T-helper 22 cell (primary cell): ENCODE data around the gene SUGT1.
"Not testable (repeated sequence)": the region's sequence is repeated elsewhere in the genome, so short reads cannot be mapped to it uniquely, and the experiment has no call there.

Source experiments
- DNase-seq: peaks from one replicate; pipeline ENCODE4 v3.0.0-alpha.2; 2020; ENCODE audit warnings: low read depth

SUGT1 gene

DNA sequence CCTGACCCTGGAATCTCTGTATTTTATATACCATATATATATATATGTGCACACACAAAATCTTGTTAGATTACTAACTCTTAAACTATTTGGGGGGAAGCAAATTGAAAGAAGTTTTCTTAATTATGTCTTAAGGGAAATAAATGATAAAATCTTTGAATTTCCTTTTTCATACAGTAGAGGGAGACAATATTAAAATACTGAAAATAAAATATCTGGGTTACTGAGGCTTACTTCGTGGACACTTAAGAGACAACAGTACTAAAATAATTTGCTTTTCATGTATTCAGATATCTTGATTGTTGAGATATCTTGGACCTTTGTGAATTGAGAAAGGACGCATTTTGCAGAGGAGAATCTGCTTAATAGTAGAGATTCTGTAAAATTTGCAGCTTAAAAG lies 17.0 kb downstream of the SUGT1 start:
- DNase-seq = no peak

- DNase-seq = no peak
These were observed 18.1 kb downstream of the SUGT1 start for GRCh38 chr13:52670726-52671125.

GRCh38 chr13:52673465-52673864 lies 20.8 kb downstream of the SUGT1 start:
- DNase-seq = no peak

- DNase-seq = no peak
These were observed 25.2 kb downstream of the SUGT1 start for GRCh38 chr13:52677823-52678222.

GRCh38 chr13:52685806-52686205 lies 33.2 kb downstream of the SUGT1 start:
- not testable (repeated sequence) for DNase-seq

DNA sequence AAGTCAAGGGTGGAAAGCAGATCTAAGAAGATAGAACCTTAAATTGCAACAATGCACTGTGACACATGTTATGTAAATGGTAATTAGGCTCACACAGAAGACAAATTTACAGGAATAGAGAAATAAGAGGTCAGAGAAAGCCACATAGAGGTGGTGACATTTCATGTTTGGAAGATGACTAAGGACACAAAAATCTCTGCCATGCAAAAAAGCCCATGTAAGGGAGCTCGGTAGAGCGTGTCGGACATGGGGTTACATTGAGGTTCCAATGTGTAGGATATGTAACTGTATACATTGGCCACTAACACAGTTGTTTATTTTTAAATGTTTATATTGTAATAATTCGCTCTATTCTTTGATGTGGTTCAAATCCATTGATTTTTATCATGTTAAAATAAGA lies 33.7 kb downstream of the SUGT1 start:
- no peak for DNase-seq

DNA sequence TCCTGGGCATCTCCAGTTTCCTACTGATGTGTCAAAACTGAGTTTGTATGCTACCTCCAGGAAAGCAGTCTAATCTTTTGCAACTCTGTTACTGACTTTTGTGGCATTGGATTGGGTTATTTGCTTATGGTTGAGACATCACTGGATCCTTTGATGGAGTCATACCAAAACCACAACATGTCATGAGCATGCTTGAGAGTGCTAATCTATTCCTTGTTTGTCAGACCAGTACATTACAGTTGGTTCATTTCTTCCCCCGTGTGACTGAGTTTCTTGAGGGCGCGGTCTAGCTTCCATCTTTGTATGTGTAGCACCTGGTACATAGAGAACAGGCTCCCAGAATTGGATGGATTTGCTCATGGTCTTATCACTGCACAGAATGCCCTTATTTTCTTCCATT lies 43.2 kb downstream of the SUGT1 start:
- no peak for DNase-seq

- DNase-seq = no peak
These were observed 43.9 kb downstream of the SUGT1 start for GRCh38 chr13:52696566-52696965.

DNA sequence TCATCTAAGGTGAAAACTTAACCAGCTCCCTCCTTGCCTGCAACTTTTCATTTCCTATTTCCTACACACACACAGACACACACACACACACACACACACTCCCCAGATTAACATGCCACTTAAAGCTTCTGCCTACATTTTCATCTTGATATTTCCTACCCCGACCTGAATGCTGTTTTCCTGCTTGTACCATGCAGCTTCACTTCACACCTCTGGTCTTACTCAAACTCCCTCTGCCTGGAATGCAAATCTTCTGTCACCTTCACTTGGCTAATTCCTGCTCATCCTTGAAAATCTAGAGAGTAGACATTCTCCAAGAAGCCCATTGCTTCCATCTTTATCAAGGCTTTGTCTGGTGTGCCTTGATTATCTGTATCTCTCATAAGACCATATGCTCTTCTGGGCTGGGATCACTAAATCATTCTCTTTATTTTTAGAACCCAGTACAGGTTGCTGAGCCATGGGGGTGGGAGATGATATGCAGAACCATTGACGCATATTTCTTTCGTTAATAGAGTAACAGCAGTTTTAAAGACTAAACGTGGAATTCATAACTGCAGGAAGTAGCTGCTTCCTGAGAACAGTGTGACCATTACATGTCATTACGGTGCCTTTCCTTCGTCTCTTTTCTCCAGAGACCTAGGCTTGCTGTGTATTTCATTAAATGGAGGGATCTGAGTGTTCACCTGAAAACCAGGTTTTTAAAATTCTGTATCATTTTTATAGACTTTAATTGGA lies 49.3 kb downstream of the SUGT1 start:
- no peak for DNase-seq

DNA sequence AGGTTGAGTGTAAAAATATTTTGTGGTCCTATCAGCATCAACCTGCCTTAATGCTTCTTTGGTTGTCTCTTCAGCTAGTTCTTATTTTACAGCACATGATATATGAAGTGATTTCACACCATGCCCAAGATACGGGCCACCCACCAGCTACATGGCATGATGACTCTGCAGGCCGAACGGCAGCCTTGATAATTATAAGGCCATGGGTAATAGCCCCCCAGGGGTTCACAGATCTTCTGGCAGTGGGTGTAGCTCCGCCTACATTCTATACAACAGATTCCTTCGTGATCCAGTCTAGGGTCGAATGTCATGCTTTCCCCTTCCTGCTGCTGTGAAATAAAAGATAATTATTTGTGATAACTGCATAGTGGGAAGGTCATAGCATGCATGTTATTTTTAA lies 50.8 kb downstream of the SUGT1 start:
- no peak for DNase-seq

- DNase-seq = no peak
These were observed 53.4 kb downstream of the SUGT1 start for GRCh38 chr13:52706081-52706480.

DNA sequence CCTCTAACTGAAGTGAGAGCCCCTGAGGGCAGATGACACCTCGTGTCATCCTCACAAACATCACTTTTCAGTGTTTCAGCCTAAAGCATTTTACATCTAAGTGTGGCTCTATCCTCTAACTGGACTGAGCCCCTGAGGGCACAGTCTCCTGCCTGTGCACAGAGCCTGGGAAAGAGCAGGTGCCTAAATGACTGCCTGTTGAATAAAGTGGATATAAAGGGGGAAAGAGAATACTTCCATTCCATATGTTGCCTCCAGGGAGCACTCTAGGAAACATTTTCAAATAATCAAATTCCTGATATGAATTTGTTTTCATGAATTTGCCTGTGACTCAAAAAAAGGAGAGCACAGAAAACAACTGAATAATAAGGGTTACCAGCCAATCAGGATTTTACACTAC lies 54.7 kb downstream of the SUGT1 start:
- DNase-seq = no peak

GRCh38 chr13:52708266-52708665 lies 55.6 kb downstream of the SUGT1 start:
- not testable (repeated sequence) for DNase-seq

DNA sequence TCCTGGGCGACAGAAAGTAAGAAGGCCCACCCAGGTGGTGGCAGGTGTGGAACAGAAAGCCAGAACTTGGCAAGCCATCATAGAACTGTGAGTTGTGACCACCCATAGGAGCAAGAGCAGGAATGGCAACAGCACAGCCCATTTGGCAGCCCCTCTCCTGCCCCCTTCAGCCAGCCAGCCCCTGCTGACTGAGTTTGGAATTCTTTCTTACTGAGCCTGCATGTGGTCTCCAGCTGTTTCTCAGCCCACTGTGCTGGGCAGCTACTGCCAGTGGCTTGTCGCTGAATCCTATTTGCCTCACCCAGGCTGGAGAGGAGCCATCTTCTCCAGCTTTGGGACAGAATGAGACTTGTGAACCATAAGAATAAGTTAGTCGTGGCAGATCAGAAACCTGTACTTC lies 58.6 kb downstream of the SUGT1 start:
- DNase-seq = no peak

- no peak for DNase-seq
These were observed 59.7 kb downstream of the SUGT1 start for GRCh38 chr13:52712385-52712784.

- no peak for DNase-seq
These were observed 61.3 kb downstream of the SUGT1 start for GRCh38 chr13:52713894-52714293.

GRCh38 chr13:52720904-52721303 lies 68.3 kb downstream of the SUGT1 start:
- not testable (repeated sequence) for DNase-seq

- not testable (repeated sequence) for DNase-seq
These were observed 68.7 kb downstream of the SUGT1 start for GRCh38 chr13:52721356-52721755.

GRCh38 chr13:52723181-52723580 lies 70.5 kb downstream of the SUGT1 start:
- no peak for DNase-seq

GRCh38 chr13:52725302-52725701 lies 72.7 kb downstream of the SUGT1 start:
- no peak for DNase-seq

DNA sequence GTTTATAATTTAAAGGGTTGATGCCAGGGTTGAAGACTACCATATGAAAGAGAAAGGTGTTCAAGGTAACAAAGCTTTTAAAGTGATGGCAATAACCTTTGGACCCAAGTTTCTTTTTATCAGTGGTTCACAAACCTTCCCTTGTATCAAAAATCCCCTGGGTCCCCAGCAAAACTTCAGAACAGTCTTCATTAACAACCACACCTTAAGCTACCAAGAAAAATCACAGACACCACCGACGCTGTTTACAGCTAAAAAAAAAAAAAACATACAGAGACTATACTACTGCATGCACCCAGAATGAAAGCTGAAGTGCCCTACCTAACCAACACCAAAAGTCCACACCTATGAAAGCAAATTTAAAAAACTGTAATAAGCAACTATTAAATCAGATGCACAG lies 73.6 kb downstream of the SUGT1 start:
- DNase-seq = no peak

DNA sequence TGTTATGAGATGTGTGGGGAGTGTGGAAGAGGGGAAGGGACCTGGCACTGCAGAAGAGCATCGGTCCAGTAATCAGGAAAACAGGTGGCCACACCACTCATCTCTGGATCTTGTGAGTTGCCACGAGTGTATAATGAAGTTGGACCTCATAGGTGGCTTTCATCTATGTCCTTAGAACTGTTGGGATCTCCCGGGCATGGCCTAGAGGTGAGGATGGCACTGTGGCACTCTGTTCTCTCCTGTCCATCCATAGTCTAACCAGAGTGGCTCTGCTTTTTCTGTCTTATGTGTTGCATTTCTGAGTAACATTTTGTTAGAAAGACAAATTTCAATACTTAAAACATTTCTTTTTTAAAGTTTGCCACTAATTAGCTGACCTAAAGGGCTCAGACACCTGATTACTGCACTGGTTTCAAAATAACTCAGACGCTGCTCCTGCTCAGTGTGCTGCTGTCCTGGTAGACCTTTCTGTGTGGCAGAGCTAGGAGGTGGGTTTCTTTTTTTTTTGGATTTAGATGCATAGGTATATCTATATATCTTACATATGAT lies 81.5 kb downstream of the SUGT1 start:
- DNase-seq = no peak

DNA sequence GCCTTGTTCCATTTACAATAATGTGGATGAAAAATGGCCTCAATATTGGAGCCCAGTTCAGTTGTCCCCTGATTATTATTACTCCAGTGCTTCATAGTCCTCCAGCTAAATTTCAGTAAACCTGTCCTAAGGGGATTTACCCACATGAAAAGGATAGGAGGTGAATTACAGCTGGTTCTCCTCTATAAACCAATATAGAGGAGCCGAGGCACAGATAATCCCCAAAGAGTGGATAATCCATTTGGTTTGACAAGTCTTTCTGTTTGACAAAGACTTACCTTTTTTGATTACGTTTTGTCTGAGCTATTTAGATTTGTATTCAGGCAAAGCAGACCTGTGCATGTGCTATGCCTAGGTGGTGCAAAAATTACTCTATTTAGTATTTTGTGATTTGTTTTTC lies 84.3 kb downstream of the SUGT1 start:
- DNase-seq = no peak

DNA sequence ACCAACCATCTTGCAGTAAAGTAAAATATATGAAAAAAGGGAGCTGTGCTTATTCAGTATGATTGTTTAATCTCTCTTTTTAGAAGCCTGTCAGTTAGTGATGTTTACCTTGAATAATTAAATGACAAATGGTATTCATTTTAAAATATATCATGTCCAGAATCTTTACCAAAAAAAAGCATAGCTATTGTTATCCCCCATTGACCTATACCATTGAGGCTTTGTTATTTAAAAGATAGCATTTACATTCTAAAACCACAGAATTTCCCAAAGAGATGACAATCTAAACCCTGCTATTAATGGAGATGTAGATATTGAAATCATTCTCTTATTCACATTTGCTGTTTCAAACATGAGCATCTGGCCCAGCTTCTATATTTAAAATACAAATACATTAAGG lies 84.8 kb downstream of the SUGT1 start:
- DNase-seq = no peak
